COLO829 (cell line): ENCODE data around the gene LAIR2.
A peak's percentile ranks its signal among the peaks of the same experiment; 100 is the strongest.
"Not testable (repeated sequence)": the region's sequence is repeated elsewhere in the genome, so short reads cannot be mapped to it uniquely, and the experiment has no call there.

Source experiments
- DNase-seq: peaks from one replicate; pipeline ENCODE4 v3.0.0; 2012; ENCODE audit warnings: low spot score

LAIR2 gene

DNA sequence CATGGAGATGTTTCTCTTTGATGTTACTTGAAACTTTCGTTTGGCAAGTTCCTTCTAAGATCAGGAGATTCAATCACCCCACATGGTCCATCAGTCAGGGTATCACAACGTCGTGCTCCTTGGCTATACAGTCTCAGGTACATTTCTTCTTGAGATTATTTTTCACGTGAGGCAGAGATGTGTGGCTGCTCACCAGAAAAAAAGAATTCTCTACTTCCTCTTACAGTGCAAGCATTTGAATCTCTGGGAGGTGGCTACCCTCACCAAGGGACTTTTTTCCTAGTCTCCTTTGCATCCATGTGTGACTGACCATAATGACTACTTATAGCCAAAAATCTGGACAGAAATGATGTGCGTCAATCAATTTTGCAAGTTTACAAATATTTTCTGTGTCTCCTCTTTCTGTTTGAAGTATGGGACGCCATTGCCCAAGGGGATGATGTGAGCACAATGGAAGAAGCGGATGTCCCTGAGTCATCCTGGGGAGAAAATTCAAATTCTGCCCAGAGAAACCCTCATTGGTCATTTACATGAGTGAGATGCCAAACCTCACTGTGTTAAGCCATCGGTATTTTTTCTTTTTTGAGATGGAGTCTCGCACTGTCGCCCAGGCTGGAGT, 8.6 kb upstream of the LAIR2 start:
- no peak for DNase-seq

DNA sequence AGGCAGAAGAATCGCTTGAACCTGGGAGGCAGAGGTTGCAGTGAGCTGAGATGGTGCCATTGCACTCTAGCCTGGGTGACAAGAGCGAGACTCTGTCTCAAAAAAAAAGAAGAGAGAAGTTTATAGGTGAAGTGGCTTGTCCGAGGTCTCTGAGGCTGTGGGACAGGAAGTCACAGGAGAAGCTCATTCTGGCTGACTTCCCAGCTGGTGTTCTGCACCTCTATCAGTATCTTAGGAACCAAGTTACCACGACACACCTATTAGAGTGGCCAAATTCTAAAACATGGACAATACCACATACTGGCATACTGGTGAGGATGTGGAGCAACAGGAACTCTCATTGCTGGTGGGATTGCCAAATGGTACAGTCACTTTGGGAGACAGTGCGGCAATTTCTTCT, 7.3 kb upstream of the LAIR2 start:
- DNase-seq = not testable (repeated sequence)

DNA sequence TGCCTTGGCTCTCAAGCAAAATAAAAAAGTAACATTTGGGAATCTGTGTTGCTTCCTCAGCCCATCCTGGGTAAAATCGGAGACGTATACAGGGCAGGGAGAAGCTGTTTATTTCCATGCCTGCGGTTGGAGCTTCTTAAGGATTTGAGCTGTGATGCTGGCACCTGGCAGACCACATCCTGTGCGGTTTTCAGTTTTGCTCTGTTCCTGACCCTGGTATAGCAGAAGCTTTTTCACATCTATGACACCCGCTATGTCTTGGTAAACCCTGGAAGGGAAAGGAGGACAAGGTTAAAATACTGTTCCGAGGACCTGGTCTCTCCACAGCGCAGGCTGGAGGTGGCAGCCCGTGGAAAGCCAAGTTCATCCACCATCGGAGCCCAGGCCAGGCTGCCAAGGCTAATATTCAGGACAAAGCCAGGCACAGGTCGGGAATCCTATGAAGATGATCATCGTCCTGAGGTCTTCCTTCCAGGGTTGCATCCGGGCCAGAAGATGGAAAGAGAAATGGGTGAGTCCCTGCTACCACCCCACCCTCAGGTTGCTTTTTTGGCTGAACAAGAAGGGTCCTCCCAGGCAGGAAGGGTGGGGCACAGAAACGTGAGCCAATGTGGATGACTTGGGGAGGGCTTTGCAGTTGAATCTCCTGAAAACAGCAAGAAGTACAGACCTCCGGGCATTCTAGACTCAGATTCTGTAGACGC, 4.7 kb upstream of the LAIR2 start:
- DNase-seq = not testable (repeated sequence)

DNA sequence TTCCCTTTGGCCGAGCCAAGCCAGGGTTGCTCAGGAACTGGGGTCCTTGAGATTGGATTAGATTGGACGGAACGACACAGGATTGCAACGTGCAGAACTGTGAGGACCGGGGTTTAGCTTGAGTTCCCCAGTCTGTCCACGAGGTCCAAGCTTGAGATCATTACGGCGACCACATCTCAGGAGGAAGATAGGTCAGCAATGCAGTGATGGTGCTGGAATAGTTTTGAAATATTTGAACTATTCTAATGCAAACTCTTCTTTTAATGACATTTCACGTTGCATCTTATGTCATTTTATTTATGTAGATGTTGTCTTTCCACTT, 4.2 kb upstream of the LAIR2 start:
- DNase-seq = not testable (repeated sequence)

DNA sequence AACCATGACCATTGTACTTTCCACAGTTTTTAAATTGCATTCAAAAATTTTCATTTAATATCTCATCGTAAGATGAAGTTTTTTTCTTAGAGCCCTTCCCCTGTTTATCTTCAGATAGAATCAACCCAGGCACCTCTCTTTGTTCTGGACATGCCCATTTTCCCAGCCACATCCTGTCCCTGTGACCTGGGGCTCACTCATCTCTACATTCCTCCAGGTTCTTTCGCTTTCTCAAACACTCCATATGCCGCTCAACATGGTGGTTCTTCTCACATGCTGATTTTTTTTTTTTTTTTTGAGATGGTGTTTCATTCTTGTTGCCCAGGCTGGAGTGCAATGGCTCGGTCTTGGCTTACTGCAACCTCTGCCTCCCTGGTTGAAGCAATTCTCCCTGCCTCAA, 2.9 kb downstream of the LAIR2 start:
- DNase-seq = not testable (repeated sequence)

DNA sequence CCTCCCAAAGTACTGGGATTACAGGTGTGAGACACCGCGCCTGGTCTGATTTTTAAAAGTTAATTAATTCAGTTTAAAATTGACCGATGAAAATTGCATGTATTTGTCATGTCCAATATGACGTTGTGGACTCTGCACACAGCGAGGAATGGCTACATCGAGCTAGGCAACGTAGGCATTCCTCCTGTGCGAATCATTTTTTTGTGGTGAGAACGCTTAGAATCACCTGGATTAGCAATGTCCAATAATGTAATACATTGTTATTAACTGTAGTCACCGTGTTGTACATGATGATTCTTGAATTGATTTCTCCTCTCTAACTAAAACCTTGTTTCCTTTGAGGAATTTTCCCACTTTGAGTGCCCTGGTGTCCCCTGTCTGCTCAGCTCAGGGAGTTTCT, 3.4 kb downstream of the LAIR2 start:
- DNase-seq = no peak

DNA sequence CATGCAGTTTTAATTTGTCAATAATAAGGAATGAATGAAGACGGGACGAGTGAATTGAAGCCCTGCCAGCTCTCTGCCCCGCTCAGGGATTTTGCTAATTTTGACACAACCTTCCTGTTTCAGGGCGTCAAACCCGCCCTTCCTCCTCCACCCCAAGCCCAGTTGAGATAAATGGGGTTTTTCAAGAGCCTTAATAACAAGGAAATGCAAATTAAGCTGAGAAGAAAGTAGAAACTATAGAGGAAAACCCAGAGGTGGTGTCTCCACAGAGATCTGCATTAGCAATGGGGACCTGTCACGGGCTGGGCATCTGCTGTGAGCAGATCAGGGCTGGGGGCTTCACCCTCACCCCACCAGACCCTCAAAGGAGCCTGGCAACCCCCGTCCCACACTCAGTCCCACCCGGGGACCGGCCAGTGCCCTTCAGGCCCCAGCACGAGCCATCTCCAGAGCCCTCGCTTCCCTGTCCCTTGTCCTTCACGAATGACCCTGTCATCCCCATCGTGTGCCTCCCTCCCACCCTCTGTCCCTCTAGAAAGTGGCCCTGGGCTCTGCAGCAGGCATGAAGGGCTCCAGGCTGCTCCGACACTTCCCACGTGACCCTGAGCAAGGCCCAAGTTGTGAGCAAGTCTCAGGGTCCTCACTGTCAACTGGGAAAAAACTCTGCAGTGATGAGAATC, 4.5 kb downstream of the LAIR2 start:
- DNase-seq = not testable (repeated sequence)

DNA sequence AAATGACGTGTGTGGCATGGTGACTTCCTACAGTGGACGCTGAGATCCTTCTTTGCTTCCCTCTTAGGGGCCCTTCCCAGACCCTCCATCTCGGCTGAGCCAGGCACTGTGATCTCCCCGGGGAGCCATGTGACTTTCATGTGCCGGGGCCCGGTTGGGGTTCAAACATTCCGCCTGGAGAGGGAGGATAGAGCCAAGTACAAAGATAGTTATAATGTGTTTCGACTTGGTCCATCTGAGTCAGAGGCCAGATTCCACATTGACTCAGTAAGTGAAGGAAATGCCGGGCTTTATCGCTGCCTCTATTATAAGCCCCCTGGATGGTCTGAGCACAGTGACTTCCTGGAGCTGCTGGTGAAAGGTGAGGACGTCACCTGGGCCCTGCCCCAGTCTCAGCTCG, 5.2 kb downstream of the LAIR2 start:
- no peak for DNase-seq

DNA sequence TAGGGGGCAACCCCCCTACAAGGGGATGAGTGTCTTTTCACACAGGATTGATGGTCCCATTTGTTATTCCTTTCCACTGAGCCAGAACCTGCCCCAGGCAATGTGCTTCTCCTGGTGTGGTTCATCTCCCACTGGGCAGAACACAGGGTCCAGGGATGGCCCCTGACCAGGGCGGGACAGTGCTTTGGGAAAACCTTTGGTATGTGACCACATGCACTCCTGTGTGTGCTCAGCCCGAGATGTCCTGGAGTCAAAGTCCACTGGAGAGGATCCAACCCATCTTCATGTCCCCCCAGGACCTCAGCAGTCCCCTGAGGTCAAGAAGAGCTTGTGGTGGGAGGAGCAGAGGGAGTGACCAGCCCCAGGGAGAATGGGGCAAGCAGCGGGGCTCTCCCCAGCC, 5.9 kb downstream of the LAIR2 start:
- DNase-seq = not testable (repeated sequence)

DNA sequence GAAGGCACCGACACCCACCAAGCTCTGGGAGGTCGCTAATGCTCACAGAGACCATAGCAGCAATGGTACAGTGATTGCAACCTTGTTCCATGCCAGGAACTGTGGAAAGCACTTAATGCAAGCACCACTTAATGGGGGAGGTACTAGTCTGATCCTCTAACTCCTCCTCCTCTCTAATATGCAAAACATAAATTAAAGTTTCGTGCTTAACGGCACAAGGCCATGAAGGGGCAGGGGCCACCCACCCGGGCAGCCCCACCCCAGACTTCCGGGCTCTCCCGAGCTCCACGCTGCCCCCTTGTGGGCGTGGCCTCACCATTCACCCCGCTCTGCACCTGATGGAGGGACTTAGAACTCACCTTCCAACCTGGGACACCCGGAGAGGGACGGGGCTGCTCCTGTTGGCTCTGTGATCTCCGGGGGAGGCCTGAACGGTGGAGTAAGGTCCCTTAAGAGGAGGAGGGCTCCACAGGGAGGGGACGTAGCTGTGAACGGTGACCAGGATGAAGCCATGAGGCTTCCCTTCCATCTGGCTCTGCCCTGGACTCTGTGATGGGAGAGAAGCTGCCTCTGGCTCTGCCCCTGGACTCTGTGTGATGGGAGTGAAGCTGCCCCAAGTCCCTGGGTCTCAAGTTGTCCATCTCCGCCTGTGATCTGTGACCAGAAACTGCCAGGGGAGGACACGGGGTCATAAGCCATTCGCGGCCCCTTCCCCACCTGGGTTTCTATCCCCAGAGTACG, 6.7 kb downstream of the LAIR2 start:
- DNase-seq = not testable (repeated sequence)

DNA sequence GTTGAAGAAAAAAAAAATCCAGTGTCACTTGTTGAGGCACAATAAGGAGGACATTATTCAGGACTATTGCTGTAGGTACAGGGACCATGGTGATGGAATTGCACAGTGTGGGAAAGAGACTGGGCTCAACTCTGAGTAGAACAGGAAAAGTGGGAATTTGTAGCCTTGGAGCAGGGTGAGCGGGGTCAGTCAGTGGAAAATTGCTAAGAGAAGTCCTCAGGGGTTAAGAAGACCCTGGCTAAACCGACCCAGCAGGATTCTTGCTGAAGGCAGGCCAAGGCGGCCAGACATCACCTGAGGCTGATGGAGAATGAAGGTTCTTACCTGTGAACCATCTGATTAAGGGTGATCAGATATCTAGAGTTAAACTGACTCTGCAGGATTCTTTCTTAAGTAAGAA, 12.5 kb downstream of the LAIR2 start:
- DNase-seq = no peak

DNA sequence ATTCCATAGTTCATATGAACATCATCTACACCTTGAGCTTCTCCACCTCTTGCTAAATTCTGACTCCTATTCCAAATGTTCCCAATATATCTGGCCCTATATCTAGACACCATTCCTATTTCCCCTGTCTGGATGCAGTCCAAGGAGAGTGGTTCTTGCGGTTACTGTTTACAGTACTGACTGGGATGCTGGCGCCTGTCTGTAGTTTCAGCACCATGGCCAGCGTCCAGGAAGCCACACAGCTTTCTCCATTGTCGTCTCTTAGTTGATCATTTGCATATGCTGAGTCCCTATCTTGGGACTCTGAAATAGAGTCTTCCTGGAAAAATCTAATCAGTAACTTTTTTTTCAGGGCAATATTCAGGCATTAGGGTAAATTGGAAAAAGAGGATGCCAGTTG, 14.9 kb downstream of the LAIR2 start:
- peak; percentile 56 for DNase-seq

DNA sequence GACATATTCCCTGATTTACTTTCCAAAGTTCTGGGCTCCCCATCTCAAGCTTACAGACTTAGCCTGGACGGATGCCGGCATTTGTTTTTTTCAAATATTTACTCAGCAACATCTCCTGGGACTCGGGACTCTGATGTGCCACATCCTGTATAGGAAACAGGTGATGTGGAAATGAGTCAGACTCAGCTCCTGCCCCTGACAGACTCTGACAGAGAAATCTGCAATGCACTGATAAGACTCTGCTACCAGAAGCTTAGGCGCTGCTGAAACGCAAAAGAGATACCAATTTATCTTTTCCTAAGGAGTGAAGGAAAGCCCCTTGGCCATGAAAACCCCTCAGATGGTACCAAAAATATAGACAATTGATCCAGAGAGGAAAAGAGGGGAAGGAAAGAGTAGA, 16.2 kb downstream of the LAIR2 start:
- no peak for DNase-seq

DNA sequence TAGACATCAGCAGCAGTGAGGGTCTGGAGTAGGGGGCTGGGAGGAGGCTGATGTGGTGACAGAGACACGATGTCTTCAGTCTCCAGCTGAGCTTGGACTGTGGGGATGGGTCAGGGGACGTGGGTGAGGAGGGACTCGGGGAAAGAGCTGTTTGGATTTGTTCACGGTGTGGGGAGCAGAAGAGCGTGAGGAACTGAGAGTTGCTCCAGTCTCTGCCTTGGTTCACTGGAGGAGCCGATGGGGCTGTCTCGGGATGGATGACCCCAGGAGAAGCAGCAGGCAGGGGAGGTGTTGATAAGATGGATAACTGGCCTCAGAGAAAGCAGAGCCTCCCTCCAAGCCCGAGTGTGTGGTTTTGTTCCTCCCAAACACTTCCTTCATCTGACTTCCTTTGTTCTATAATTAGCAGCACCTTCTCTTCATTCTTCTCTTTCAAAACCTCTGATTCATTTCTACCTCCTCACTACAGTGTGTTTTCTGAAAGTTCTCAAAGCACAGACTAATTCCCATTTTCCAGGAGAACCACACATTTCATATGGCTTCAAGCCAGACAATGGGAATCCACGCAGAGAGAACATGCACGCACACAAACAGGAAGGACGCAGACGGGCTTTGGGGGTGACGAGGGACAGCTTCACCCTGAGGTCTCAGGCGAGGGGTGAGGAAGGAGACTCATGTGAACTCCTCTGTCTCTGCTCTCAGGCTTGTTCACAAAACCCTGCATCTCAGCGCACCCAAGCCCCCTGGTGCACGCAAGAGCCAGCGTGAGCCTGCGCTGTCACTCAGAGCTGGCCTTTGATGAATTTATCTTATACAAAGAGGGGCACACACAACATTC, 18.6 kb downstream of the LAIR2 start:
- DNase-seq = no peak

DNA sequence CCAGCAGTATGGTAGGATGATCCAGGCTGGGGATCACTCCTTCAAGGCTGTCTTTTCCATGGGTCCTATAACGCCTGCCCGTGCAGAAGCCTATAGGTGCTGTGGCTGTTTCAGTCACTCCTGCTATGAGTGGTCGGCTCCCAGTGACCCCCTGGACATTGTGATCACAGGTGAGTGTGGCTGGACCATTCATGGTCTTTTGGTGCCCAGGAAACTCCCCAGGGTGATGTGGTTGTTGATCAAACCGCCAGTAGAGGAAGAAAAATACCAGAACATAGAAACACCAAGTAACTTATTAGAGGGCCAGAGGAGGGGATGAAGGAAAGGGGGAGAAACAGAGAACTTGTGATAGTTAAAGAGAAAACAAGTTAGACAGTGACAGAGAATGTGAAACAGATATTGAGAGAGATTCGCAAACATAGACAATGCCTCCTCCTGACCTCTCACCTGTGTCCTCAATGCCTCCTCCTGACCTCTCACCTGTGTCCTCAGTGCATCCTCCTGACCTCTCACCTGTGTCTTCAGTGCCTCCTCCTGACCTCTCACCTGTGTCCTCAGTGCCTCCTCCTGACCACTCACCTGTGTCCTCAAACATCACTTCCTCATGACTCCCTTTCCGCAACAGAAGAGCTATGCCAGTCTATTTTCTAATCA, 19.4 kb downstream of the LAIR2 start:
- DNase-seq = no peak

DNA sequence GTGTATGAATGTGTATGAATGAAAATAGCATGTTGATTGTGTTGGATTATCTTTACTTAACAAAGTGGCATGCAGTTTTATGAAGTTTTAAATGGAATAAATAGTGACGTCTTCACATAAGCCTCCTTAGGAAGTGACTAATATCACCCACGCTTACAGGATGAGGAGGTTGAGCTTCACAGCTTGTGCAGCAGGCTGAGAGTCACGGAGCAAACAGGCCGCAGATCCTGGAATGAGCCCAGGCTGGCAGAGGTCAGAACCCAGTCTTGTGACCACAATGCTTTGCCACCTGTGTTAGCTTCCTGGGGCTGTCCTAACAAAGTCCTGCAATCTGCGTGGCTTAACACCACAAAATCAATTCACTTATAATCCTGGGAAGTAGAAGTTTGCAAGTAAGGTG, 20.8 kb downstream of the LAIR2 start:
- DNase-seq = peak; percentile 45

DNA sequence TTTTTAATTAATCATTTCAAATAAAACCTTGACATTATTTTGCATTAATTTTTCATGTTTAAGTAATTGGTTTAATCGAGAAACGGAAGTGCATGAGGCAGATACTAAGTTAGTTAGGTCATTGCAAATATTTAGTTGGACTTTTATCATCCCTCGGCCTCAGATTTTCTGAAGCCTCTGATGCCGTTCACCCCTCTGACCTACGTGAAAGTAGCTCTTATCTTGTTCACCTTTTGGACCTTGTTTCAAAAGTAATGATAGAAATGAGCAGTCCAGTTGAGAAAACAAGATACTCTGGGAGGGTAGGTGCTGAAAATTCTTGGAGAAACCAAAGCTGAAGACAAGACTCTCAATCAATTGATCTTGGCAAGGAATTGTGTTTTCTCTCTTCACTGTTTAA, 23.0 kb downstream of the LAIR2 start:
- DNase-seq = no peak

DNA sequence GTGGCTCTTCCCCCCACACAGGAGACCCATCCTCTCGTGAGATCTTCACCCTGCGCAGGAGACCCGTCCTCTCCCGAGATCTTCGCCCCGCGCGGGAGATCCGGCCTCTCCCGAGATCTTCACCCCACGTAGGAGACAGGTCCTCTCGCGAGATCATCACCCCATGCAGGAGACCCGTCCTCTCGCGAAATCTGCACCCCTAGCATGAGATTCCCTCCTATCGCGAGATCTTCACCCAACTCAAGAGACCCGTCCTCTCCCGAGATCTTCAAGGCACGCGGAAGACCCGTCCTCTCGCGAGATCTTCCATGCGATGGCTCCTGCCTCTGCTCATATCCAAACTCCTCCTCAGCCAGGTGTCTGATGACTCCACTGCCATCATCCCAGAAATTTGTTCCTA, 24.3 kb downstream of the LAIR2 start:
- DNase-seq = no peak

DNA sequence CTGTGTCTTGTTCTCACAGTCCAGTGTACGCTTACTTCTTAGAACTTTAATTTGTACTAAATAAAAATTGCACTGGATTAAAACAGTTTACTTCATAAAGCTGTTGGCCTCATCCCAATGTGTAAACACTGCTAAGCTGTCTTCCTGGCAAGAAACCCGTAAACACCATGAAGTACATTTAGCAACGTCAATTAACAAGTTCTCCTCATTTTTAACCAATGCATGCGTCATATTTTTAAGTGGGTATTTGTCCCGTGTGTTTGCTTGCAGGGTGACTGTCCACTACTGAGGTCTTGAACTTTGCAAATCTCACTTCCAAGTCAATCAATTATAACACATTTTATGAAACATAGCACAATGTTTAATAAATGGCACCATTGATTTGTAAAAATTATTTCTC, 28.2 kb downstream of the LAIR2 start:
- no peak for DNase-seq

DNA sequence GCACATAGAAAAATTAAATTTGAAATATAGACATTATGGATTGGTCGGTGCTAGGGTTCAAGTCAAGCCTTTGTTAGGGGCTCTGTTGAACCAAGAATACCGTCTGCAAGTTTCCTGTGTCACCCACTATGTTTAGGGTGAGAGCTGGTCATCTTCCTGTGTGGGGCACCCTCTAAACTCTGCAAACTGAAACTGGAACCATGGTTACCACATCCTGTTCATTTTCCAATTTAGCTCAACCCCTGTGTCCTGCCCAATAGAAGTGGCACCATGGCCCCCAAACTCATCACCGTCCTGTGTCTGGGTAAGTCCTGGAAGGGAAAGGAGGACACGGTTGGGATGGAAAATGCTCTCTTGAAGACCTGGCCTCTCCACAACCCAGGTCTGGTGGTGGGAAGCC, 29.9 kb downstream of the LAIR2 start:
- DNase-seq = no peak

DNA sequence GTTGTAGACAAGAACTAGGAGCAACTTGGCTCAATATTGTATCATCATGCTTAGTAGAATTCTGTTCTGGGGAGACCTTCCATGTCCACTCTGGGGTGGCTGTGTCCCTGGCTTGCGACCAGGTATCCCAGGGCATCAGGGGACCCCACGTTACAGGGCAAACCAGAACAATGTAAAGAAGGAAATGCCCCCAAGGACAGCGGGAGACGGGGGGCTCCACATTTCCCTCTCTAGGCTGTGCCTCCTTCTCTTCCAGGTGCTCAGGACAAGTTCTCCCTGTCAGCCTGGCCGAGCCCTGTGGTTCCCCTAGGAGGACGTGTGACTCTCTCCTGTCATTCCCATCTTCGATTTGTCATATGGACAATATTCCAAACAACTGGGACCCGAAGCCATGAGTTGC, 30.8 kb downstream of the LAIR2 start:
- no peak for DNase-seq

DNA sequence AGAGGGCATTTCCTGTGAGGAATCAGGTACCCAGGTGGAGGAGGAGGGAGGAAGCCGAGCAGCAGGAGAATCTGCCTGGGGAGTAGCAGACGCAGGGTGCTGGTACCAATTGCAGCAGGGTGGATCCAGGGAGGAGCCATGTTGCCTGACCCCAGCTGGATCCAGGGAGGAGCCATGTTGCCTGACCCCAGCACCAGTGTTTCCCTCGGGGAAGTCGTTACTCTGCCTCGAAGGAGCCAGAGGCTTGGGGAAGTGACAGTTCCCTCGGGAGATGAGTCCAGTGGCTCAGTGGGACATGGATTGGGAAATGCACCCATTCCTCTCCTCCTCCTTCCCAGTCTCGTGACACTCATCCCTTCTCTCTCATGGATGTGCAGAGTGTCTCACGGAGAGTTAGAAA, 31.5 kb downstream of the LAIR2 start:
- DNase-seq = no peak
